ENCODE measurements around the gene PCAT7.

The PCAT7 gene

GRCh38 chr9:94606646-94607422 lies 52.0 kb downstream of the PCAT7 start:
- DNase-seq, result no peak

DNA sequence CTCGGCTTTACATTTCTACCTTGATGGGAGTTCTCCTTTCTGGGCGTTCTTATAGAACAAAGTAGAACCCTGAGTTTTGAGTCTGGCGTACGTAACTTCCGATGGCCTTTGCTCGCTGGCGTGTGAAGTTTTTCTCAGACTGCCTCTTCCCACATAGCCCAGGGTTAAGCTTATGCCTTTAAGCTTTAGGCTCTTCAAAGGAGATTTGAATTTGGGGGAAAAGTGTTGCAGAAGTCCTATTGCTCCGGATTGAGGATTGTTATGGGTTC lies 52.5 kb downstream of the PCAT7 start:
- DNase-seq, result no peak

DNA sequence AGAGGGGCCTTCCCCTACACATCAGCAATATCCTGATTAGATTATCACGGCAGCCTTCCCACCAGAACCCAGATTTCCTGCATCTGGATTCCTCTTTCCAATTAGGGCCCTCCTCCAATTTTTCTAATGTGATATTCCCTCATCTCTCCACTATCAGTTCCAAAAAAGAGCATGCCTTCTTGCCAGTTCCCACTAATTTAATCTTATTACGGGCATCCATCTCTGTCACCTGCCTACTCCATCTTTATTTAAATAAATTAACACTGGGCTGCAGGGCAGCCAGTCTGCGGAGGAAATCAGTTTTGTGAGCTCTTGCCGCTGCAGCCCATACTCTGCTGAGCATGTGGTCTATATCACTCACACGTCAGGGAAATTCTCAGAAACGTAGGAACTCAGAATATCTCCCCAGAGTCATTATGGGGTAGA lies 55.3 kb downstream of the PCAT7 start:
- DNase-seq, result no peak

DNA sequence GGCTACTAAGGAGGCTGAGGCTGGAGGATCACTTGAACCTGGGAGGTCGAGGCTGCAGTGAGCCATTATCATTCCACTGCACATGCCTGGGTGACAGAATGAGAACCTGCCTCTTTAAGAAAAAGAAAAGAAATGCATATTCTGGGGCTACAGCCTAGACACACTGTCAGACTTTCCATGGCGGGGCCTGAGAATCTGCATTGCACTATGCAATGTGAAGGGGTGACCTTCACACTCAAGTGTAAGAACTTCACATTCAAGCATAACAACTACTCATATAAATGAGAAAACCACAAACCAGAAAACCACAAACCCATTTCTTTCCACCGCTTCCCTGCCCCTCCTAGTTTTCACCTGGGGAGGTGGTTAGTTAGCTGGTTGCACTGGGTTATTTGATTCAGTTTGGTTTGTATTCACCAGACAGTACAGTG lies 56.8 kb downstream of the PCAT7 start:
- no peak for DNase-seq

GRCh38 chr9:94612071-94612470 lies 57.2 kb downstream of the PCAT7 start:
- DNase-seq, result no peak

GRCh38 chr9:94613003-94613402 lies 58.1 kb downstream of the PCAT7 start:
- no peak for DNase-seq

DNA sequence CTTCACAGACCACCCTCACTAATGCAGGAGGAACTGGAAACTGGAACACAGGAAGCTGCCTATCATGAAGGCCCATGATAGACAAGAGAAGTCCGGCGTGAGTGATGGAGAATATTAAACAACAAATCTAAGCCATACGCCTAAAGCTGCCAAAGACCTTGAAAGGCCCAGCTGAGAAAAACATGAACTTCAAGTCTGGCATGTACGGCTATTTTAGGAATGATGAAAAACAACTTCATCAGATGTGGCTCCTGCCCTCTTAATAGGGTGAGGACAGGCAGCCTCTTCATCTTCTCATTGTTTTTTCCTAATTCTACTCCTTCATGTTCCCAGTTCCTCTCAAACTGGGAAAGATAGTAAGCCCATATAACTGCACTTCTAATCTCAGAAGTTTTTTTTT lies 64.1 kb downstream of the PCAT7 start:
- DNase-seq, result no peak

Data from femur (tissue), 1 donor.